Measurements from ENCODE around the gene ELOVL3. TPM values are rescaled to one million over a fixed set of nuclear protein-coding genes. Genes with fewer than 3 reads are reported as not detected.

Gene ELOVL3
- total and polyA plus RNA-seq, 2 of the 13 experiments (the other 11 are each of a cell fraction or from before 2014, with no cell fraction given) = 0.58 to 0.69 TPM

DNA sequence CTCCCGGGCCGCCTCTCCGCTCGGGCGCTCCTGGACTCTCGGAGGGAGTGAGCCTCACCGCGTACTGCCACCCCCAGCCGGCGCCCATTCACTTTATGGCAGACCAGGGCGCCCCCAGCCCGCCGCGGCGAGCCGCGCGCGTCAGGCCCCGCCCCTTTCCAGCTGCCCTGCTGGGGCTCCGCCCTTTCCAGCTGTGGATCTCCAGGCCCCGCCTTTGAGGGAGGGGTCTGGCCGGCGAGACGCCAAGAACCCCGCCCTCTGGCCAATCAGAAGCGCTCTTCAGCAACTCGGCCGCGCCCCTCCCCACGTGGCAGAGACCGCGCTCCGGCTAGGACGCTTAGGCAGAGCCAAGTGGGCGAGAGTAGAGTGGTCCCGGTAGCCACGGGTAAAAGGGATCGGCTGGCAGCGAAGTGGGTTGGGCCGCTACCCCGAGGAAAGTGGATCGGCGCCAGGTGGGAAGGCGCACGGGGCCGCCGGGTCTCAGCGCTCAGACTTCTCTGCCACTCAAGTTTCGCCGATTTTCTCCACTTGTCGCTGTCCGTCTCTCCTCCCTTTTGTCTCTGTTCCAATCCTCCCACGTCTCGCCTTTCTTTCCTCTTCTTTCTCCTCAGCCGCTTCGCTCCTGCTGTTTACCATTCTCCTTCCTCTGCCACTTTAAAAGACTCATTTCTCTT lies 15.5 kb downstream of the ELOVL3 start, which contains the start of gene PITX3:
PITX3 (minus strand) TSS at position 69 of the 674 bp plus-strand sequence. CDS start 9,432 bp downstream, outside the sequence.
- H3K27ac ChIP-seq (ENCODE audit: extremely low read length, insufficient read depth, low read length) = no peak within 1 kb of the TSS
- TF ChIP-seq ZFY (CRISPR knock-in tag; IDR thresholded peaks at IDR 0.05) (peak; percentile 46), SSRP1 (CRISPR knock-in tag; IDR thresholded peaks at IDR 0.05) (no peak), SALL1 (CRISPR knock-in tag; IDR thresholded peaks at IDR 0.05) (peak; percentile 48; the same call in 1 of the 2 replicates), E2F2 (CRISPR knock-in tag; IDR thresholded peaks at IDR 0.05; ENCODE audit: borderline replicate concordance) (peak; percentile 12; the same call in 1 of the 2 replicates), NFKB2 (CRISPR knock-in tag; IDR thresholded peaks at IDR 0.05; ENCODE audit: borderline replicate concordance) (peak; percentile 51; the same call in 1 of the 2 replicates), ZSCAN25 (CRISPR knock-in tag; IDR thresholded peaks at IDR 0.05) (peak; percentile 30; the same call in 1 of the 2 replicates), MEIS2 (CRISPR knock-in tag; IDR thresholded peaks at IDR 0.05) (no peak), KLF6 (CRISPR knock-in tag; IDR thresholded peaks at IDR 0.05) (0 out of 2 replicates have a peak, but pooled peaks have one; percentile 16), ZNF782 (CRISPR knock-in tag; IDR thresholded peaks at IDR 0.05; ENCODE audit: borderline replicate concordance) (0 out of 2 replicates have a peak, but pooled peaks have one; percentile 16), FOXK1 (CRISPR knock-in tag; IDR thresholded peaks at IDR 0.05; ENCODE audit: borderline replicate concordance, low read depth) (0 out of 2 replicates have a peak, but pooled peaks have one; percentile 40), ZNF333 (CRISPR knock-in tag; IDR thresholded peaks at IDR 0.05; ENCODE audit: borderline replicate concordance) (0 out of 2 replicates have a peak, but pooled peaks have one; percentile 35), ZBTB8A (CRISPR knock-in tag; IDR thresholded peaks at IDR 0.05; ENCODE audit: borderline replicate concordance, low read depth) (no peak), ARNTL (CRISPR knock-in tag; IDR thresholded peaks at IDR 0.05) (peak; percentile 67; the same call in 1 of the 2 replicates), ZFX (CRISPR knock-in tag; IDR thresholded peaks at IDR 0.05; ENCODE audit: low read depth) (no peak), ZFP90 (CRISPR knock-in tag; IDR thresholded peaks at IDR 0.05; ENCODE audit: borderline replicate concordance) (peak; percentile 74; the same call in 1 of the 2 replicates), SAP130 (CRISPR knock-in tag; IDR thresholded peaks at IDR 0.05; ENCODE audit: low read depth) (peak; percentile 96), GTF3A (CRISPR knock-in tag; conservative IDR thresholded peaks at IDR 0.05) (no peak)
- TF ChIP-seq, protein P1, sequence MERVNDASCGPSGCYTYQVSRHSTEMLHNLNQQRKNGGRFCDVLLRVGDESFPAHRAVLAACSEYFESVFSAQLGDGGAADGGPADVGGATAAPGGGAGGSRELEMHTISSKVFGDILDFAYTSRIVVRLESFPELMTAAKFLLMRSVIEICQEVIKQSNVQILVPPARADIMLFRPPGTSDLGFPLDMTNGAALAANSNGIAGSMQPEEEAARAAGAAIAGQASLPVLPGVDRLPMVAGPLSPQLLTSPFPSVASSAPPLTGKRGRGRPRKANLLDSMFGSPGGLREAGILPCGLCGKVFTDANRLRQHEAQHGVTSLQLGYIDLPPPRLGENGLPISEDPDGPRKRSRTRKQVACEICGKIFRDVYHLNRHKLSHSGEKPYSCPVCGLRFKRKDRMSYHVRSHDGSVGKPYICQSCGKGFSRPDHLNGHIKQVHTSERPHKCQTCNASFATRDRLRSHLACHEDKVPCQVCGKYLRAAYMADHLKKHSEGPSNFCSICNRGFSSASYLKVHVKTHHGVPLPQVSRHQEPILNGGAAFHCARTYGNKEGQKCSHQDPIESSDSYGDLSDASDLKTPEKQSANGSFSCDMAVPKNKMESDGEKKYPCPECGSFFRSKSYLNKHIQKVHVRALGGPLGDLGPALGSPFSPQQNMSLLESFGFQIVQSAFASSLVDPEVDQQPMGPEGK (CRISPR knock-in tag; IDR thresholded peaks at IDR 0.05) = peak; percentile 43
- TF ChIP-seq, protein P2, sequence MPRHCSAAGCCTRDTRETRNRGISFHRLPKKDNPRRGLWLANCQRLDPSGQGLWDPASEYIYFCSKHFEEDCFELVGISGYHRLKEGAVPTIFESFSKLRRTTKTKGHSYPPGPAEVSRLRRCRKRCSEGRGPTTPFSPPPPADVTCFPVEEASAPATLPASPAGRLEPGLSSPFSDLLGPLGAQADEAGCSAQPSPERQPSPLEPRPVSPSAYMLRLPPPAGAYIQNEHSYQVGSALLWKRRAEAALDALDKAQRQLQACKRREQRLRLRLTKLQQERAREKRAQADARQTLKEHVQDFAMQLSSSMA (CRISPR knock-in tag; IDR thresholded peaks at IDR 0.05) = peak; percentile 75; the same call in 1 of the 2 replicates

More for the DNA sequence above, 15.5 kb downstream of the ELOVL3 start, which contains the start of gene PITX3:
- DNase-seq (ENCODE audit: low spot score) (peak; percentile 89), FAIRE-seq (peak; percentile 26), ATAC-seq (peak; percentile 59)
- intact Hi-C loops (cut with micrococcal nuclease; ENCODE audit: unreplicated experiment) = no loop called here
- Histone ChIP-seq H3K4me1 (ENCODE audit: insufficient read depth, low read length) (peaks cover 36% of the 10 kb centered on the region), H3K9me3 (ENCODE audit: low read length) (no peaks in the 10 kb centered on the region), H4K20me1 (ENCODE audit: insufficient read depth, low read length) (peaks cover 7% of the 10 kb centered on the region), H3K36me3 (replicated peaks in 1 of 2; ENCODE audit: control insufficient read depth in 1 of 2, insufficient read depth in 2 of 2, low read length in 2 of 2) (no peaks in the 10 kb centered on the region), H3K27me3 (ENCODE audit: control insufficient read depth in 1 of 2, insufficient read depth in 2 of 2, low read length in 2 of 2) (peaks cover 10 to 52% of the 10 kb centered on the region in 2 experiments; a peak in 4 of 5 replicates), H3K9ac (ENCODE audit: insufficient read depth, low read depth, low read length) (peak within 1 kb of the TSS; percentile 48), H2AFZ (ENCODE audit: low read length) (no peak within 1 kb of the TSS), H3K4me2 (ENCODE audit: low read depth, low read length) (peak within 1 kb of the TSS; percentile 97), H3K79me2 (ENCODE audit: insufficient read depth, low read length) (peaks cover 10% of the 10 kb centered on the region), H3K4me3 (replicated peaks in 1 of 3; ENCODE audit: insufficient read depth in 1 of 3, low read depth in 2 of 3, low read length in 3 of 3) (peak within 1 kb of the TSS; percentile 61 to 75 (median 66))
- BruUV-seq (replicated peaks) = no TSS peak
- in situ Hi-C loops (cut with HindIII; ENCODE audit: extremely low pct_ligation_motif_present, low pct_unique_long_range_greater_than_20kb) = no loop called here
- WGBS (ENCODE audit: low lambda C conversion rate) = 4% methylated on average over 28 of the region's 57 CpGs
- CTCF ChIA-PET (ENCODE audit: low intra/inter-chr PET ratio, low total read pairs) = interaction anchor here (1.3 kb wide), 1 partner anchor 12 kb away, joined by 3 read pairs; no protein-coding TSS in a partner anchor
- POLR2A ChIA-PET = no interaction called here

All from HepG2 (cell line).